ENCODE measurements around the gene INF2.
"Not testable (repeated sequence)": the region's sequence is repeated elsewhere in the genome, so short reads cannot be mapped to it uniquely, and the experiment has no call there.

INF2 gene

GRCh38 chr14:104650981-104651875 is 38.2 kb upstream of the INF2 start:
- peaks cover 32% of the 10 kb centered on the region for H3K27me3 Mint-ChIP-seq (ENCODE audit: low read depth, poor library complexity)
- DNase-seq, result no peak
- H3K9me3 Mint-ChIP-seq, result peaks cover 32% of the 10 kb centered on the region
- H3K36me3 Mint-ChIP-seq (ENCODE audit: low read depth), result peaks cover 13% of the 10 kb centered on the region
- no peak for TF ChIP-seq CTCF (IDR thresholded peaks at IDR 0.05)
- H3K4me1 Mint-ChIP-seq, result peaks cover 11% of the 10 kb centered on the region
- H3K27ac Mint-ChIP-seq, result no peak overlapping the region
- no peak overlapping the region for H3K4me3 Mint-ChIP-seq

- no peak for DNase-seq
- peaks cover 17% of the 10 kb centered on the region for H3K4me1 Mint-ChIP-seq
- H3K27ac Mint-ChIP-seq, result no peak overlapping the region
- peaks cover 31% of the 10 kb centered on the region for H3K27me3 Mint-ChIP-seq (ENCODE audit: low read depth, poor library complexity)
- H3K9me3 Mint-ChIP-seq, result peaks cover 30% of the 10 kb centered on the region
- no peak overlapping the region for H3K4me3 Mint-ChIP-seq
- no peak for TF ChIP-seq CTCF (IDR thresholded peaks at IDR 0.05)
- peaks cover 13% of the 10 kb centered on the region for H3K36me3 Mint-ChIP-seq (ENCODE audit: low read depth)
Observed at GRCh38 chr14:104651876-104652260, 37.5 kb upstream of the INF2 start.

GRCh38 chr14:104652386-104652785 is 37.0 kb upstream of the INF2 start:
- Mint-ChIP-seq H3K4me3 (no peak overlapping the region), H3K9me3 (peaks cover 30% of the 10 kb centered on the region), H3K27me3 (ENCODE audit: low read depth, poor library complexity) (peaks cover 31% of the 10 kb centered on the region), H3K4me1 (peaks cover 18% of the 10 kb centered on the region), H3K36me3 (ENCODE audit: low read depth) (peaks cover 13% of the 10 kb centered on the region), H3K27ac (no peak overlapping the region)
- no peak for DNase-seq
- no peak for TF ChIP-seq CTCF (IDR thresholded peaks at IDR 0.05)

- not testable (repeated sequence) for H3K4me3 Mint-ChIP-seq, DNase-seq, H3K27ac Mint-ChIP-seq
- Mint-ChIP-seq H3K9me3 (peaks cover 30% of the 10 kb centered on the region), H3K36me3 (ENCODE audit: low read depth) (peaks cover 13% of the 10 kb centered on the region), H3K4me1 (peaks cover 27% of the 10 kb centered on the region), H3K27me3 (ENCODE audit: low read depth, poor library complexity) (peaks cover 31% of the 10 kb centered on the region)
Observed at GRCh38 chr14:104653130-104653920, 36.1 kb upstream of the INF2 start.

- peaks cover 33% of the 10 kb centered on the region for H3K4me1 Mint-ChIP-seq
Observed at GRCh38 chr14:104654119-104654518, 35.3 kb upstream of the INF2 start.

More at GRCh38 chr14:104654119-104654518, 35.3 kb upstream of the INF2 start:
- no peak for DNase-seq
- TF ChIP-seq CTCF (IDR thresholded peaks at IDR 0.05), result no peak
- Mint-ChIP-seq H3K9me3 (peaks cover 30% of the 10 kb centered on the region), H3K36me3 (ENCODE audit: low read depth) (peaks cover 13% of the 10 kb centered on the region), H3K27me3 (ENCODE audit: low read depth, poor library complexity) (peaks cover 31% of the 10 kb centered on the region), H3K27ac (no peak overlapping the region), H3K4me3 (no peak overlapping the region)

Measured in nephron progenitor cell (in vitro differentiated cells).